RWPE2 (cell line): Measurements from ENCODE around the gene AURKAIP1.

Experiments
- ATAC-seq: fragments of 200-7000 bp; cut with Tn5 transposase; 3 replicates; pipeline ENCODE4 v1.9.1; 2021; ENCODE audit warnings: low read depth
- DNase-seq: peaks from one replicate; pipeline ENCODE4 v3.0.0-alpha.2; 2020; ENCODE audit warnings: low spot score
- H3K27ac ChIP-seq: fragments of 450-650 bp; 2 replicates; pipeline ENCODE4 v1.5.1; 2017; ENCODE audit warnings: mild to moderate bottlenecking; ENCODE audit not compliant: poor library complexity, severe bottlenecking
- H3K27me3 ChIP-seq: fragments of 250-450 bp; sonication (Bioruptor Pico); 2 replicates; pipeline ENCODE4 v1.5.1; 2021; ENCODE audit warnings: mild to moderate bottlenecking, moderate library complexity; ENCODE audit not compliant: insufficient read depth, poor library complexity, severe bottlenecking
- H3K36me3 ChIP-seq: fragments of 250-450 bp; sonication (Bioruptor Pico); 2 replicates; pipeline ENCODE4 v1.5.1; 2020; ENCODE audit warnings: low read depth, mild to moderate bottlenecking, moderate library complexity
- H3K4me1 ChIP-seq: fragments of 250-450 bp; sonication (Bioruptor Pico); 2 replicates; pipeline ENCODE4 v1.5.1; 2021; ENCODE audit warnings: mild to moderate bottlenecking, moderate library complexity; ENCODE audit not compliant: insufficient read depth, poor library complexity, severe bottlenecking
- H3K4me3 ChIP-seq: fragments of 250-450 bp; sonication (Bioruptor Pico); 2 replicates; pipeline ENCODE4 v1.5.1; 2021; ENCODE audit warnings: mild to moderate bottlenecking, moderate library complexity; ENCODE audit not compliant: severe bottlenecking
- H3K9me3 ChIP-seq: fragments of 250-450 bp; sonication (Bioruptor Pico); 2 replicates; pipeline ENCODE4 v1.5.1; 2021; ENCODE audit warnings: mild to moderate bottlenecking, moderate library complexity; ENCODE audit not compliant: severe bottlenecking
- TF ChIP-seq, protein P1 (sequence below): fragments of 450-650 bp; IDR thresholded peaks from one replicate; pipeline ENCODE4 v1.5.1; 2017; ENCODE audit warnings: mild to moderate bottlenecking, moderate library complexity; ENCODE audit not compliant: poor library complexity, severe bottlenecking

AURKAIP1 gene

DNA sequence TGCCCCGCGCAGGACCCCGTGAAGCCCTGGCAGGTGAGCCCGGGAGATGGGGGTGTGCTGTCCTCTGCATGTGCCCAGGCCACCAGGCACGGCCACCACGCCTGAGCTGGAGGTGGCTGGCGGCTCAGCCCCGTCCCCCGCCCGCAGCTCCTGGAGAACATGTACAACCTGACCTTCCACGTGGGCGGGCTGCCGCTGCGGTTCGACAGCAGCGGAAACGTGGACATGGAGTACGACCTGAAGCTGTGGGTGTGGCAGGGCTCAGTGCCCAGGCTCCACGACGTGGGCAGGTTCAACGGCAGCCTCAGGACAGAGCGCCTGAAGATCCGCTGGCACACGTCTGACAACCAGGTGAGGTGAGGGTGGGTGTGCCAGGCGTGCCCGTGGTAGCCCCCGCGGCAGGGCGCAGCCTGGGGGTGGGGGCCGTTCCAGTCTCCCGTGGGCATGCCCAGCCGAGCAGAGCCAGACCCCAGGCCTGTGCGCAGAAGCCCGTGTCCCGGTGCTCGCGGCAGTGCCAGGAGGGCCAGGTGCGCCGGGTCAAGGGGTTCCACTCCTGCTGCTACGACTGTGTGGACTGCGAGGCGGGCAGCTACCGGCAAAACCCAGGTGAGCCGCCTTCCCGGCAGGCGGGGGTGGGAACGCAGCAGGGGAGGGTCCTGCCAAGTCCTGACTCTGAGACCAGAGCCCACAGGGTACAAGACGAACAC, 42.1 kb downstream of the AURKAIP1 start:
- no peaks in the 10 kb centered on the region for H3K9me3 ChIP-seq
- no peak for DNase-seq
- ATAC-seq: peak; percentile 33
- no peak overlapping the region for H3K4me3 ChIP-seq
- no peaks in the 10 kb centered on the region for H3K27me3 ChIP-seq
- peak overlapping the region; percentile 16 for H3K27ac ChIP-seq
- peaks cover 16% of the 10 kb centered on the region for H3K36me3 ChIP-seq
- peaks cover 17% of the 10 kb centered on the region for H3K4me1 ChIP-seq
- TF ChIP-seq, protein P1, sequence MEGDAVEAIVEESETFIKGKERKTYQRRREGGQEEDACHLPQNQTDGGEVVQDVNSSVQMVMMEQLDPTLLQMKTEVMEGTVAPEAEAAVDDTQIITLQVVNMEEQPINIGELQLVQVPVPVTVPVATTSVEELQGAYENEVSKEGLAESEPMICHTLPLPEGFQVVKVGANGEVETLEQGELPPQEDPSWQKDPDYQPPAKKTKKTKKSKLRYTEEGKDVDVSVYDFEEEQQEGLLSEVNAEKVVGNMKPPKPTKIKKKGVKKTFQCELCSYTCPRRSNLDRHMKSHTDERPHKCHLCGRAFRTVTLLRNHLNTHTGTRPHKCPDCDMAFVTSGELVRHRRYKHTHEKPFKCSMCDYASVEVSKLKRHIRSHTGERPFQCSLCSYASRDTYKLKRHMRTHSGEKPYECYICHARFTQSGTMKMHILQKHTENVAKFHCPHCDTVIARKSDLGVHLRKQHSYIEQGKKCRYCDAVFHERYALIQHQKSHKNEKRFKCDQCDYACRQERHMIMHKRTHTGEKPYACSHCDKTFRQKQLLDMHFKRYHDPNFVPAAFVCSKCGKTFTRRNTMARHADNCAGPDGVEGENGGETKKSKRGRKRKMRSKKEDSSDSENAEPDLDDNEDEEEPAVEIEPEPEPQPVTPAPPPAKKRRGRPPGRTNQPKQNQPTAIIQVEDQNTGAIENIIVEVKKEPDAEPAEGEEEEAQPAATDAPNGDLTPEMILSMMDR: no peak

- H3K27ac ChIP-seq: no peak overlapping the region
- DNase-seq: no peak
- H3K36me3 ChIP-seq: peaks cover 12% of the 10 kb centered on the region
- peaks cover 17% of the 10 kb centered on the region for H3K4me1 ChIP-seq
- H3K27me3 ChIP-seq: no peaks in the 10 kb centered on the region
- no peak overlapping the region for H3K4me3 ChIP-seq
- H3K9me3 ChIP-seq: no peaks in the 10 kb centered on the region
- no peak; the same call in 2 of the 3 replicates for ATAC-seq
- TF ChIP-seq, protein P1: no peak
Observed at GRCh38 chr1:1332031-1332755, 42.8 kb downstream of the AURKAIP1 start.

- TF ChIP-seq, protein P1: no peak
- peaks cover 3% of the 10 kb centered on the region; the same call in 1 of the 2 replicates for H3K36me3 ChIP-seq
- H3K27ac ChIP-seq: peak within 1 kb of the TSS; percentile 24
- ATAC-seq (peak; percentile 20), DNase-seq (no peak)
- no peaks in the 10 kb centered on the region for H3K27me3 ChIP-seq
- no peaks in the 10 kb centered on the region for H3K9me3 ChIP-seq
- H3K4me1 ChIP-seq: peaks cover 17% of the 10 kb centered on the region
- H3K4me3 ChIP-seq: no peak within 1 kb of the TSS
Observed at GRCh38 chr1:1331068-1331965, 43.7 kb downstream of the AURKAIP1 start, which contains the start of gene TAS1R3. Gene TAS1R3, plus strand, starts transcription at chr1:1331280. Its CDS starts 66 bp downstream, at chr1:1331346.

GRCh38 chr1:1330366-1331067, 44.5 kb downstream of the AURKAIP1 start:
- TF ChIP-seq, protein P1: no peak
- peaks cover 17% of the 10 kb centered on the region for H3K4me1 ChIP-seq
- H3K36me3 ChIP-seq: no peaks in the 10 kb centered on the region
- H3K27me3 ChIP-seq: no peaks in the 10 kb centered on the region
- ATAC-seq: peak; percentile 7
- H3K27ac ChIP-seq: peak overlapping the region; percentile 24
- no peaks in the 10 kb centered on the region for H3K9me3 ChIP-seq
- DNase-seq: no peak
- H3K4me3 ChIP-seq: no peak overlapping the region
